Ectodermal cell (in vitro differentiated cells): ENCODE data around the gene TRPM6.
"Not testable (repeated sequence)": the region's sequence is repeated elsewhere in the genome, so short reads cannot be mapped to it uniquely, and the experiment has no call there.

Source experiments
- H3K27ac ChIP-seq: 2 replicates; pipeline ENCODE4 v1.7.0; 2013; ENCODE audit warnings: mild to moderate bottlenecking, low read depth, low read length; ENCODE audit not compliant: insufficient read depth, poor library complexity, severe bottlenecking
- H3K27me3 ChIP-seq: 2 replicates; pipeline ENCODE4 v1.7.0; 2013; ENCODE audit warnings: mild to moderate bottlenecking, low read length; ENCODE audit not compliant: insufficient read depth, control insufficient read depth, poor library complexity, severe bottlenecking
- H3K36me3 ChIP-seq: one replicate; pipeline ENCODE4 v1.7.0; 2013; ENCODE audit warnings: low read length; ENCODE audit not compliant: control insufficient read depth, insufficient read depth
- H3K4me1 ChIP-seq: one replicate; pipeline ENCODE4 v1.7.0; 2013; ENCODE audit warnings: low read length; ENCODE audit not compliant: control insufficient read depth, insufficient read depth
- H3K4me3 ChIP-seq: 2 replicates; pipeline ENCODE4 v1.7.0; 2013; ENCODE audit warnings: low read depth, low read length, control low read depth; ENCODE audit not compliant: insufficient read depth
- H3K9me3 ChIP-seq: 2 replicates; pipeline ENCODE4 v1.7.0; 2013; ENCODE audit warnings: mild to moderate bottlenecking, low read length, moderate library complexity; ENCODE audit not compliant: control insufficient read depth
- WGBS, 2 experiments: methylation state at CpG; one replicate each; pipeline ENCODE4 v1.1.7; 2013; ENCODE audit warnings: missing lambda C conversion rate in 2 of 2; 5-methylcytosine and 5-hydroxymethylcytosine counted together

The TRPM6 gene

GRCh38 chr9:74887981-74888370 is 255 bp upstream of the TRPM6 start:
- WGBS, 2 experiments = 69 to 78% methylated on average over 4 of the region's 4 CpGs
- Histone ChIP-seq H3K27ac (no peak overlapping the region), H3K4me3 (peak overlapping the region; percentile 49), H3K9me3 (no peaks in the 10 kb centered on the region), H3K27me3 (peaks cover 28% of the 10 kb centered on the region), H3K36me3 (no peaks in the 10 kb centered on the region), H3K4me1 (no peaks in the 10 kb centered on the region)

GRCh38 chr9:74876382-74876949 is 11.3 kb downstream of the TRPM6 start:
- H3K27ac ChIP-seq = no peak overlapping the region
- no peaks in the 10 kb centered on the region for H3K27me3 ChIP-seq
- H3K4me1 ChIP-seq = no peaks in the 10 kb centered on the region
- H3K36me3 ChIP-seq = no peaks in the 10 kb centered on the region
- WGBS, 2 experiments = 86 to 94% methylated on average over 3 of the region's 3 CpGs
- H3K4me3 ChIP-seq = no peak overlapping the region
- no peaks in the 10 kb centered on the region for H3K9me3 ChIP-seq

GRCh38 chr9:74875656-74876055 is 12.1 kb downstream of the TRPM6 start:
- Histone ChIP-seq H3K4me1 (no peaks in the 10 kb centered on the region), H3K27ac (no peak overlapping the region), H3K9me3 (no peaks in the 10 kb centered on the region), H3K4me3 (no peak overlapping the region), H3K27me3 (no peaks in the 10 kb centered on the region), H3K36me3 (no peaks in the 10 kb centered on the region)
- WGBS, 2 experiments = 75% methylated on average over 1 of the region's 1 CpG

DNA sequence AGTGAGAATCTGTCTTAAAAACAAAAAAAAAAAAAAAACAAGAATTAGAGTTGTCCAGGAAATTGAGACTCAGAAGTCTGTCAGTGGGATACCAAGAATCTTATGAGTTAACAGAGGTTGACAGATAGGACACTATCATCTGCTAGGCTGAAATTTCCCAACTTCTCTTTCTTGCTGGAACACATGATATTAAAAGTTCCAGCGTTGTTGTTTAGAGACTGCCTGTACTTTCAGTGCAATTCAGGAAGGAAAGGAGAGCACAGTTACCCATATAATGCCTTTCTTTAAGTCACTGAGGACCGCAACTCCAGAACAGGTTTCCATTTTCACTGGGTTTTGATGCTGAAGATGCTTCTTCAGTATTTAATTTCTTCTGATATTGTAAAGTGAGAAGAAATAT is 13.5 kb downstream of the TRPM6 start:
- no peaks in the 10 kb centered on the region for H3K36me3 ChIP-seq
- H3K4me1 ChIP-seq = no peaks in the 10 kb centered on the region
- 85 to 94% methylated on average over 2 of the region's 2 CpGs for WGBS, 2 experiments
- no peaks in the 10 kb centered on the region for H3K27me3 ChIP-seq
- H3K4me3 ChIP-seq = no peak overlapping the region
- H3K27ac ChIP-seq = no peak overlapping the region
- no peaks in the 10 kb centered on the region for H3K9me3 ChIP-seq

DNA sequence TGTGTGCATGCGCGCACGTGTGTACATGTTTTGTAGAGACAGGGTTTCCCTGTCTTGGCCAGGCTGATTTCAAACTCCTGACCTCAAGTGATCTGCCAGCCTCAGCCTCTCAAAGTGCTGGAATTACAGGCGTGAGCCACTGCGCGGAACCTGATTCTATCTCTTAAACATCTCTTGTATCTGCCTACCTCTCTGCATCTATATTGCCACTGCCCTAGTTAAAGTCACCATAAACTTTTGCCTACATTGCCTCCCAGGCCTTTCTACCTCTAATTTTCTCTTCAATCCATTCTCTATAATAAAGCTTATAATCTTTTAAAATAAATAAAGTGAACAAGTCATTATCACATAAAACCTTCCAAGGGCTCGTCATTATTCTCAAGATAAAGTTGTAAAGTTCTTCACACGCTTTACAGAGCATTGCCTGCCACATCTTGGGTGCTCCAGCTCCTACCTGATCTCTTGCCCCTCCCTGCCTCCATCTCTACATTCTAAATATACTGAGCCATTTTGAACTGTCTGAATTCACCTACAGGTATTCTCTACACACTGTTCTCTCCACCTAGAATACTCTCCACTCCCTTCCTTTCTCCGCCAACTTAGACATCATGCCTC is 15.0 kb downstream of the TRPM6 start:
- Histone ChIP-seq H3K36me3 (no peaks in the 10 kb centered on the region), H3K27ac (no peak overlapping the region), H3K4me1 (no peaks in the 10 kb centered on the region), H3K4me3 (no peak overlapping the region), H3K9me3 (no peaks in the 10 kb centered on the region), H3K27me3 (no peaks in the 10 kb centered on the region)
- WGBS, 2 experiments = 87 to 95% methylated on average over 9 of the region's 9 CpGs

GRCh38 chr9:74867483-74867882 is 20.2 kb downstream of the TRPM6 start:
- no peaks in the 10 kb centered on the region for H3K27me3 ChIP-seq
- no peaks in the 10 kb centered on the region for H3K4me1 ChIP-seq
- 78 to 79% methylated on average over 3 of the region's 4 CpGs for WGBS, 2 experiments

DNA sequence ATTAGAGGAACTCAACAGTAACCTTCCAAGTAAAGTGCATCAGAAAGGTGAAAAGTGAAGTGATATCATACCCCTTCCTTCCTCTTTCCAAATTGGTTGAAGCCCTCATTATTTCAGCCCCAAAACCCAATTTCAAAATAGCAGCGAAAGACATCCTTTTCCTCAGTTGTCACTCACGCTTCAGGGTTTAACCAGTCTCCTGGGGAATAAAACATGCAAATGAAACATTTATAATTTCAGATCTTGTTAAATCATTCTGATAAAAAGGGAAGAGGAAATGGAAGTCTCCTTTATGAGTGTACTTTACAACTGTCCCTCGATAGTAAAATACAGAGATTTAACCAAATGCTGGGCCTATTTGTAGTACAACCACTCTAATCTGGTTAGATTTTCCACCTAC is 22.5 kb downstream of the TRPM6 start:
- H3K9me3 ChIP-seq = no peaks in the 10 kb centered on the region
- WGBS, 2 experiments = 87 to 89% methylated on average over 3 of the region's 3 CpGs
- no peaks in the 10 kb centered on the region for H3K36me3 ChIP-seq
- H3K4me1 ChIP-seq = no peaks in the 10 kb centered on the region
- no peaks in the 10 kb centered on the region for H3K27me3 ChIP-seq
- no peak overlapping the region for H3K4me3 ChIP-seq
- no peak overlapping the region for H3K27ac ChIP-seq

More at GRCh38 chr9:74867483-74867882, 20.2 kb downstream of the TRPM6 start:
- Histone ChIP-seq H3K36me3 (no peaks in the 10 kb centered on the region), H3K9me3 (no peaks in the 10 kb centered on the region), H3K27ac (no peak overlapping the region), H3K4me3 (no peak overlapping the region)

- Histone ChIP-seq H3K4me1 (no peaks in the 10 kb centered on the region), H3K4me3 (no peak overlapping the region), H3K27me3 (no peaks in the 10 kb centered on the region), H3K36me3 (no peaks in the 10 kb centered on the region), H3K27ac (no peak overlapping the region), H3K9me3 (no peaks in the 10 kb centered on the region)
- 90 to 92% methylated on average over 6 of the region's 6 CpGs for WGBS, 2 experiments
Measured at GRCh38 chr9:74861773-74862474, 25.8 kb downstream of the TRPM6 start.

DNA sequence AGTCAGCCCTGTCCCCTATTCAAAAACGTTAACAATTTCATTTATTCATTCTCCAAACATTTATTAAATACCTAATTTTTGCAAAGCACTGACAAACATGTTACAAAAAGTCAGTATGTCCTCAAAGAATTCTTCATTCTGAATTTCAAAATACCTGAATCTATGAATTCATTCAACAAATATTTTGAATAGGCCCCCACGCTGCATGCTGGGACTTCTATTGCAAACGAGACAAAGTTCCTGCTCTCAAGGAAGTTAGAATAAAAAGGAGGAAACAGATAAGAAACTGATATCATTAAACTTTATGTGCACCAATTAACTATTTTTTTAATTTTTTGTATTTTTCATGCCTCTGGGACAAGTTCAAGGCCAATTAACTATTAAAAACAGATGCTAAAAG is 26.6 kb downstream of the TRPM6 start:
- no peaks in the 10 kb centered on the region for H3K4me1 ChIP-seq
- 89 to 99% methylated on average over 3 of the region's 3 CpGs for WGBS, 2 experiments
- H3K4me3 ChIP-seq = no peak overlapping the region
- H3K9me3 ChIP-seq = no peaks in the 10 kb centered on the region
- H3K27ac ChIP-seq = no peak overlapping the region
- no peaks in the 10 kb centered on the region for H3K27me3 ChIP-seq
- no peaks in the 10 kb centered on the region for H3K36me3 ChIP-seq

DNA sequence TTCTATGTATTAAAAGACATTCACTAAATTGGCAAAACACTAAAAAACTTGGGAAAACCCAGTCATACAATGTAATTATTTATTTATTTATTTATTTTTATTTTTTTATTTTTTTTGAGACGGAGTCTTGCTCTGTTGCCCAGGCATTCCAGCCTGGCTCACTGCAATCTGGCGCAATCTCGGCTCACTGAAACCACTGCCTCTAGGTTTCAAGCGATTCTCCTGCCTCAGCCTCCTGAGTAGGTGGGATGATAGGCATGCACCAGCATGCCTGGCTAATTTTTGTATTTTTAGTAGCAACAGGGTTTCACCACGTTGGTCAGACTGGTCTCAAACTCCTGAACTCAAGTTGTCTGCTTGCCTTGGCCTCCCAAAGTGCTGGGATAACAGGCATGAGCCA is 27.5 kb downstream of the TRPM6 start:
- not testable (repeated sequence) for H3K4me1 ChIP-seq, H3K27ac ChIP-seq, H3K4me3 ChIP-seq, H3K36me3 ChIP-seq, H3K27me3 ChIP-seq, H3K9me3 ChIP-seq
- whole genome bisulfite sequencing, 2 experiments = 95 to 96% methylated on average over 5 of the region's 5 CpGs
